Measurements from ENCODE around the gene TRPC4AP. TPM values are rescaled to one million over a fixed set of nuclear protein-coding genes. Genes with fewer than 3 reads are reported as not detected.
A peak's percentile ranks its signal among the peaks of the same experiment; 100 is the strongest.

TRPC4AP gene
- total RNA-seq, 1 experiment from 2014 or later, result 48.6 TPM

DNA sequence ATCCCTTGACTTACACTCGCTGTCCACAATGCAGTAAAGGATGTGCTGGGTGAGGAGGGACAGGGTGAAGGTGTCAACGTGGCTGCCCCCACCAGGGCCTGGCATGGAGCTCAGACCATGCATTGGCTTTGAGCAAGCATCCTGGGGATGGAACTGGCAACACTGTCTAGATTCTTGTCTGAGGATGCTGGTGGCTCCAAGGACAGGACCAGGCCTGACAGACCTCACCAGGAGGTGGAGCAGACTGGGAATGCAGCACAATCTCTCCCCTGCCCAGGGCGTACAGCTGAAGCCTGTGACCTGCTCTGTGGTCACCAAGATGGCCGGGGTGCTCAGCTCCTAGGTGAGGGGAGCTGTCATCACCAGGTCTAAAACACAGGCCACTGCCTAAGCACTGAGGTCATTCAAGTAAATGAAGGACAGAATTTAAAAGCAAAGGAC is 86.1 kb downstream of the TRPC4AP start:
- TSS peak; percentile 18 for BruUV-seq (replicated peaks)
- intact Hi-C loops (cut with micrococcal nuclease), result no loop called here
- H3K36me3 ChIP-seq (ENCODE audit: control insufficient read depth in 1 of 2, insufficient read depth in 2 of 2, low read length in 2 of 2), result peaks cover 28 to 40% of the 10 kb centered on the region in 2 experiments

DNA sequence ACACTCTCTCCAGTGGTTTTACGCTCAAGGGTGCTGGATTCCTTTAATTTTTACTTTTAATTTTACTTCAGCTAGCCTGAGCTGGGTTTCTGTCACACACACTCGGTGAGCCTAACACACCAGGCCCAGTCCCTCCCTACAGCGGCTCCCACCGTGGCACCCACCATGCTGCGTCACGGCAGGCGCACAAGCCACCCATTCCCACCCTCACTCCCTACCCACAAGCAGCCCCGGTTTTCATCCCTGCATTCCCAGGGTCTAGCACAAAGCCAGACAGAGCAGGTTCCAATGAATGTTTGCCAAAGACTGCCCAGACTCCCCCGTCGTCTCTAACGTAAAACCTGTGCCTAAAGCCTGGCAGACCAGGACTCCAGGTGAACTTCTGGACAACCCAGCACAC is 86.6 kb downstream of the TRPC4AP start:
- Histone ChIP-seq H3K9me2 (ENCODE audit: insufficient read depth) (no peaks in the 10 kb centered on the region), H3K36me3 (ENCODE audit: control insufficient read depth in 1 of 2, insufficient read depth in 2 of 2, low read length in 2 of 2) (peaks cover 25 to 40% of the 10 kb centered on the region in 2 experiments), H3K27me3 (ENCODE audit: insufficient read depth, low read length) (no peaks in the 10 kb centered on the region), H3K79me2 (ENCODE audit: insufficient read depth, low read length) (no peaks in the 10 kb centered on the region), H3K27ac (ENCODE audit: low read depth, low read length) (no peak overlapping the region), H3K9me3 (ENCODE audit: control insufficient read depth in 1 of 2, insufficient read depth in 1 of 2, low read depth in 1 of 2, low read length in 2 of 2) (no peaks in the 10 kb centered on the region), H3K4me2 (ENCODE audit: low read length) (no peak overlapping the region), H2AFZ (ENCODE audit: low read depth, low read length, poor library complexity, severe bottlenecking) (no peak overlapping the region), H3K9ac (ENCODE audit: low read length) (no peak overlapping the region), H4K20me1 (ENCODE audit: insufficient read depth) (no peaks in the 10 kb centered on the region), H3K4me1 (ENCODE audit: control insufficient read depth in 1 of 2, insufficient read depth in 2 of 2, low read length in 2 of 2) (no peaks in the 10 kb centered on the region), H3K4me3 (replicated peaks in 1 of 2; ENCODE audit: low read depth in 1 of 2, low read length in 2 of 2) (no peak overlapping the region)
- ChIA-PET CTCF (no interaction called here), RAD21 (ENCODE audit: low non-redundant PET in 1 of 2, low total read pairs in 2 of 2, uncharacterized antibody in 2 of 2, unreplicated experiment in 2 of 2) (no interaction called here), POLR2A (no interaction called here)
- ATAC-seq (no peak), DNase-seq (ENCODE audit: low read depth, low spot score) (no peak)
- no TSS peak for BruUV-seq (replicated peaks)
- TF ChIP-seq CBX3 (IDR thresholded peaks at IDR 0.05; ENCODE audit: low read depth) (no peak), POLR2A (IDR thresholded peaks at IDR 0.05; ENCODE audit: borderline replicate concordance, extremely low read depth, insufficient read depth, insufficient read length) (no peak)
- intact Hi-C loops (cut with micrococcal nuclease), result no loop called here

More for the DNA sequence above, 86.1 kb downstream of the TRPC4AP start:
- no peak for DNase-seq (ENCODE audit: low read depth, low spot score)
- TF ChIP-seq TCF7L2 (IDR thresholded peaks at IDR 0.05; ENCODE audit: borderline replicate concordance, extremely low read depth, insufficient read depth, insufficient read length), result no peak
- Histone ChIP-seq H3K4me3 (replicated peaks in 1 of 2; ENCODE audit: low read depth in 1 of 2, low read length in 2 of 2) (no peak overlapping the region), H4K20me1 (ENCODE audit: insufficient read depth) (no peaks in the 10 kb centered on the region), H3K27ac (ENCODE audit: low read depth, low read length) (no peak overlapping the region), H3K27me3 (ENCODE audit: insufficient read depth, low read length) (no peaks in the 10 kb centered on the region), H3K9ac (ENCODE audit: low read length) (no peak overlapping the region), H3K4me1 (ENCODE audit: control insufficient read depth in 1 of 2, insufficient read depth in 2 of 2, low read length in 2 of 2) (no peaks in the 10 kb centered on the region), H3K79me2 (ENCODE audit: insufficient read depth, low read length) (no peaks in the 10 kb centered on the region), H3K9me2 (ENCODE audit: insufficient read depth) (no peaks in the 10 kb centered on the region), H2AFZ (ENCODE audit: low read depth, low read length, poor library complexity, severe bottlenecking) (no peak overlapping the region), H3K9me3 (ENCODE audit: control insufficient read depth in 1 of 2, insufficient read depth in 1 of 2, low read depth in 1 of 2, low read length in 2 of 2) (no peaks in the 10 kb centered on the region), H3K4me2 (ENCODE audit: low read length) (no peak overlapping the region)
- ChIA-PET RAD21 (ENCODE audit: low non-redundant PET in 1 of 2, low total read pairs in 2 of 2, uncharacterized antibody in 2 of 2, unreplicated experiment in 2 of 2) (no interaction called here), POLR2A (no interaction called here), CTCF (no interaction called here)
- no peak for ATAC-seq

- Histone ChIP-seq H2AFZ (ENCODE audit: low read depth, low read length, poor library complexity, severe bottlenecking) (no peak overlapping the region), H3K36me3 (ENCODE audit: control insufficient read depth in 1 of 2, insufficient read depth in 2 of 2, low read length in 2 of 2) (peaks cover 25 to 40% of the 10 kb centered on the region in 2 experiments), H3K4me1 (ENCODE audit: control insufficient read depth in 1 of 2, insufficient read depth in 2 of 2, low read length in 2 of 2) (no peaks in the 10 kb centered on the region), H3K27ac (ENCODE audit: low read depth, low read length) (no peak overlapping the region), H3K27me3 (ENCODE audit: insufficient read depth, low read length) (no peaks in the 10 kb centered on the region), H3K4me2 (ENCODE audit: low read length) (no peak overlapping the region), H4K20me1 (ENCODE audit: insufficient read depth) (no peaks in the 10 kb centered on the region), H3K79me2 (ENCODE audit: insufficient read depth, low read length) (no peaks in the 10 kb centered on the region), H3K9ac (ENCODE audit: low read length) (no peak overlapping the region), H3K9me2 (ENCODE audit: insufficient read depth) (no peaks in the 10 kb centered on the region), H3K4me3 (replicated peaks in 1 of 2; ENCODE audit: low read depth in 1 of 2, low read length in 2 of 2) (no peak overlapping the region), H3K9me3 (ENCODE audit: control insufficient read depth in 1 of 2, insufficient read depth in 1 of 2, low read depth in 1 of 2, low read length in 2 of 2) (no peaks in the 10 kb centered on the region)
- ATAC-seq, result no peak
- ChIA-PET CTCF (no interaction called here), RAD21 (ENCODE audit: low non-redundant PET in 1 of 2, low total read pairs in 2 of 2, uncharacterized antibody in 2 of 2, unreplicated experiment in 2 of 2) (no interaction called here), POLR2A (no interaction called here)
- intact Hi-C loops (cut with micrococcal nuclease), result no loop called here
- BruUV-seq (replicated peaks), result no TSS peak
- DNase-seq (ENCODE audit: low read depth, low spot score), result no peak
- no peak for TF ChIP-seq ZFX (IDR thresholded peaks at IDR 0.05)
- TF ChIP-seq, protein P1, sequence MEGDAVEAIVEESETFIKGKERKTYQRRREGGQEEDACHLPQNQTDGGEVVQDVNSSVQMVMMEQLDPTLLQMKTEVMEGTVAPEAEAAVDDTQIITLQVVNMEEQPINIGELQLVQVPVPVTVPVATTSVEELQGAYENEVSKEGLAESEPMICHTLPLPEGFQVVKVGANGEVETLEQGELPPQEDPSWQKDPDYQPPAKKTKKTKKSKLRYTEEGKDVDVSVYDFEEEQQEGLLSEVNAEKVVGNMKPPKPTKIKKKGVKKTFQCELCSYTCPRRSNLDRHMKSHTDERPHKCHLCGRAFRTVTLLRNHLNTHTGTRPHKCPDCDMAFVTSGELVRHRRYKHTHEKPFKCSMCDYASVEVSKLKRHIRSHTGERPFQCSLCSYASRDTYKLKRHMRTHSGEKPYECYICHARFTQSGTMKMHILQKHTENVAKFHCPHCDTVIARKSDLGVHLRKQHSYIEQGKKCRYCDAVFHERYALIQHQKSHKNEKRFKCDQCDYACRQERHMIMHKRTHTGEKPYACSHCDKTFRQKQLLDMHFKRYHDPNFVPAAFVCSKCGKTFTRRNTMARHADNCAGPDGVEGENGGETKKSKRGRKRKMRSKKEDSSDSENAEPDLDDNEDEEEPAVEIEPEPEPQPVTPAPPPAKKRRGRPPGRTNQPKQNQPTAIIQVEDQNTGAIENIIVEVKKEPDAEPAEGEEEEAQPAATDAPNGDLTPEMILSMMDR (IDR thresholded peaks at IDR 0.05 in 2 of 3, conservative IDR thresholded peaks at IDR 0.05 in 1 of 3; ENCODE audit: borderline replicate concordance in 1 of 3, insufficient read depth in 1 of 3, low read depth in 2 of 3, low read length in 2 of 3), result no peak
- TF ChIP-seq, protein P2, sequence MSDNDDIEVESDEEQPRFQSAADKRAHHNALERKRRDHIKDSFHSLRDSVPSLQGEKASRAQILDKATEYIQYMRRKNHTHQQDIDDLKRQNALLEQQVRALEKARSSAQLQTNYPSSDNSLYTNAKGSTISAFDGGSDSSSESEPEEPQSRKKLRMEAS (IDR thresholded peaks at IDR 0.05), result no peak
- no peak for TF ChIP-seq EZH2 (IDR thresholded peaks at IDR 0.05)
- TF ChIP-seq TCF7L2 (IDR thresholded peaks at IDR 0.05; ENCODE audit: borderline replicate concordance, extremely low read depth, insufficient read depth, insufficient read length), result no peak
- TF ChIP-seq FOSL1 (IDR thresholded peaks at IDR 0.05; ENCODE audit: low read depth), result no peak
These were observed 87.1 kb downstream of the TRPC4AP start for GRCh38 chr20:35005463-35005961.
